SU-DHL-6 (cell line): ENCODE data around the gene MYLK4.

Experiments used
- CTCF ChIP-seq: fragments of 200-600 bp; sonication (generic); IDR thresholded peaks from one replicate; pipeline ENCODE4 v1.5.1; 2017; ENCODE audit warnings: antibody characterized with exemption, mild to moderate bottlenecking, low read length, moderate library complexity; ENCODE audit not compliant: insufficient read depth, poor library complexity, severe bottlenecking
- EZH2phosphoT487 ChIP-seq: fragments of 200-600 bp; sonication (generic), shearing (Covaris generic); conservative IDR thresholded peaks from 2 replicates; pipeline ENCODE4 v1.6.1; 2018; ENCODE audit warnings: mild to moderate bottlenecking, antibody characterized with exemption, low read length, moderate library complexity, mixed read lengths

GRCh38 chr6:2632368-2632767 is 118.4 kb downstream of the MYLK4 start:
- no peak for TF ChIP-seq CTCF
- TF ChIP-seq EZH2phosphoT487, result no peak
